GM12874 (cell line): Measurements from ENCODE around the gene TTLL7.

Experiments
- TF ChIP-seq, protein P1 (sequence below): IDR thresholded peaks from 2 replicates; pipeline ENCODE4 v1.5.1; 2011; ENCODE audit warnings: low read depth, mild to moderate bottlenecking, control low read depth, low read length, moderate library complexity; ENCODE audit not compliant: insufficient read depth

Gene TTLL7

DNA sequence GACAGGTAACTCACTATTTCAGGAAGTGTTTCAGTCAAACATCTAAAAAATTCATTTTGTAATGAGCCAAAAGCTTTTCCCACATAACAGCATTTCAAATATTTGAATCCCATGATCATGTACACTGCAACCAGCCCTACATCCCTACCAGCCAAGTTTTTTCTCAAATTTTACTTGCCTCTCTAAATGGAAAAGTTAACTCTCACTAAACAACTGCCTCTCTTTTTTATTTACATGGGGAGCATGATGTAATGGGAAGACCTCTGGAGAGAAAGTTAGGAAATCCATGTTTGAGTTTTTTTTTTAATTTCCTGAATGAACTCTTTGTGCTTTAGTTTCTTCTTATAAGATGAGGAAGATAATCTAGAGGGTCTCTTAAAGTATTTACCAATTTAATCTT, 70.5 kb downstream of the TTLL7 start:
- TF ChIP-seq, protein P1, sequence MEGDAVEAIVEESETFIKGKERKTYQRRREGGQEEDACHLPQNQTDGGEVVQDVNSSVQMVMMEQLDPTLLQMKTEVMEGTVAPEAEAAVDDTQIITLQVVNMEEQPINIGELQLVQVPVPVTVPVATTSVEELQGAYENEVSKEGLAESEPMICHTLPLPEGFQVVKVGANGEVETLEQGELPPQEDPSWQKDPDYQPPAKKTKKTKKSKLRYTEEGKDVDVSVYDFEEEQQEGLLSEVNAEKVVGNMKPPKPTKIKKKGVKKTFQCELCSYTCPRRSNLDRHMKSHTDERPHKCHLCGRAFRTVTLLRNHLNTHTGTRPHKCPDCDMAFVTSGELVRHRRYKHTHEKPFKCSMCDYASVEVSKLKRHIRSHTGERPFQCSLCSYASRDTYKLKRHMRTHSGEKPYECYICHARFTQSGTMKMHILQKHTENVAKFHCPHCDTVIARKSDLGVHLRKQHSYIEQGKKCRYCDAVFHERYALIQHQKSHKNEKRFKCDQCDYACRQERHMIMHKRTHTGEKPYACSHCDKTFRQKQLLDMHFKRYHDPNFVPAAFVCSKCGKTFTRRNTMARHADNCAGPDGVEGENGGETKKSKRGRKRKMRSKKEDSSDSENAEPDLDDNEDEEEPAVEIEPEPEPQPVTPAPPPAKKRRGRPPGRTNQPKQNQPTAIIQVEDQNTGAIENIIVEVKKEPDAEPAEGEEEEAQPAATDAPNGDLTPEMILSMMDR = no peak

DNA sequence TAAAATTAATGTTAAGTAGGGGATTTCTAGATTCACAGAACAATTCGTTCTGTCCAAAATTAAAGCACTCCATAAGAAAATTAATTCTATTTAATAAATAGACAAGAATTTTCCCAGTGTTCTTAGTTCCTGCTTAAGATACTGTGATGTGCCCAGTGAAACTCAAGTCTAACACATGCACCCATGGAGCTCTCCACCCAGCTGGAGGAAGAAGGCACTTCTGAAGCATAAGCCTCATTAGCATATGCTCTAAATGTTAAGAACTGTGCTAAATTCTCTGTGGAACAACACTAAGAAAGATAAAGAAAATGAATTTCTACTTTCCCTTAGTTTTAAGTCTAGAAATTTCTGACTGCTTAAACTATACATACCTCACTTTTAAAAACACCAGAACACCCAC, 71.2 kb downstream of the TTLL7 start:
- TF ChIP-seq, protein P1 = no peak

DNA sequence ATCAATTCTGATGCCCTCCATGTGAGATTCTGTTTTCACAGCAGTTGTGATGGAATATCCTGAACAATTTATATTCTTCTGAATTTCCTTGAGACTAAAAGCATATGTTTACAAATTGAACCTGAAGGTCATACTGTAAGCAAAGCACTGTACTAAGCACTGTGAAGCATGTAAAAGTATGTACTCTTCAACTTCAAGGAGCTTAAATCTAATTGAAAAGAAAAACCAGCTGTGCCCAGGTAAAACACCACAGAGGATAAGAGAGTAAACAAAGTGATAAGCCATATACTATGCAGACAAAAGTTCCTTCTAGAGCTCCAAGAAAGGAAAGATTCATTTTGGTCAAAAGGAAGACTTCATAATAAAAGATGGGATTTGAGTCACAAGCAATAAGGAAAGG, 71.9 kb downstream of the TTLL7 start:
- TF ChIP-seq, protein P1 = no peak

DNA sequence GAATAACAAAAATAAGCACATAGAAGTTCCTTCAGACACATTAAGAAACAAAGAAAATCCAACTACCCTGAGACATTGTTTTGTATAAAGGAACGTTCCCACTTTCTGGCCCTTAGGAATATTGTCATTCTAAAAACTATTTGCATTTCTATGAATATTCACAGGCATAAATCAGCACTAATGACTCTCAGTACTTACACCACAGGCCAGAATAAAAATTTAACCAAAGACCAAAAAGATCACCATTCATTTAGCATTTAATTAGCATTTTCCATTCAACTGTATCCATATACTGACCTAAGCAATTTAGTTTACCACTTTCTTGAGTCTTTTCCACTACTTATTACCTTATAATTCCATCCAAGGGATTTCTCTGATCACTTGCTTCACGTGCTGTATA, 75.4 kb downstream of the TTLL7 start:
- TF ChIP-seq, protein P1 = no peak

DNA sequence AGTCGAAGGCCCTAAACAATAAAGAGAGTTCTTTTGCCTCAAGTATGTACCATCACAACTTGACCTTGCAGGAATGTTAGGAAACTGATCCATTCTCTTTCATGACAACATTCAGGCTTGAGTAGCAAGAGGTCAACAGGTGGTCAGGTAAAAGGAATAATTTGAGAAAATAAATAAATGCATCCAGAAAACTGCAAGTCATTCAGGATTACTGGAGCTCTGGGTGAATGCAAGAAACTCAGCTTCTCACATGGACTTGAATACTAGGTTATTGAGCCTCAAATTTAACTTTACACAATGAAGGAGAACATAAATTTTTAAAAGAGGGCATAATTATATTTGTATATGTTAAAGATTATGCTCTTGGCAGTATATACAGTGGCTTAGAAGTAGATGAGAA, 76.5 kb downstream of the TTLL7 start:
- TF ChIP-seq, protein P1 = no peak

DNA sequence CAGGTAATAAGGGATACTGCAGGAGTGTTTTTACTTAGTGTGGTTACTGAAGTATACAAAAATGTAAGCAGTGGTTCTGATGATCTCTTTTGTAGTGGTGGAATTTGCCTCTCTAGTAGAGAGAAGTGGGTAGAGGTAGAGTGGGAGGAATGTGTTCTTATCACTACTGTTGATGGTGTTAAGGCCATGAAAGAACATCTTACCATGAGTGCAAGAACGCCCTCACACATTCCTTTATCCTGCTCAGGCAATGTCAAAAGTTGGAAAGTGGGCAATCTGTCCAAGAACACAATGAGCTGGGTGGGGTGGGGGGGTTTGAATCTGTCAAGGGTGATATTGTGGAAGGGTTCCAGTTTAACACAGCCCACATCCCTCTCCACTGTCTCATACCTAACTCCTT, 78.6 kb downstream of the TTLL7 start:
- TF ChIP-seq, protein P1 = no peak

DNA sequence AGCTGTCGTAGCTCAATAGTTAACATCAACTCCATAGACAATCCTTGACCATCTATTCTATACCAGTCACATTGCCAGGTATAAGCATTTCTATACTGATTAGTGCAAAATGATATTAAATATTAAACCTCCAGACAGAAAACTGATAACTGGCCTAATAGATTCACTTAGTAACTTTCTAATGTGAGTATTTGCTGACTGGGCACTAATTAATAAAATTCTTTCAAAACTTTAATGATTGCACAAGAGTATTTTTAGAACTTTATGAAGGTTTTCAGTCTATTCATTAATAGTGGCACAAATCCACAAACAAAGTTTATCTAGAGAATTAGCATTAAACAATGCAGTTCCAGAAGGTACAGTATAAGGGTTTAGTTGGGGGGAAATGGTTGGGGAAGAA, 79.1 kb downstream of the TTLL7 start:
- TF ChIP-seq, protein P1 = no peak
